ENCODE measurements around the gene SLC6A1. TPM values are rescaled to one million over a fixed set of nuclear protein-coding genes. Genes with fewer than 3 reads are reported as not detected.

SLC6A1 gene
- total RNA-seq, 1 donor = not detected

GRCh38 chr3:11006986-11007933, 14.7 kb downstream of the SLC6A1 start:
- TF ChIP-seq CTCF (IDR thresholded peaks at IDR 0.05; ENCODE audit: extremely low read depth, low read depth, low read length) = no peak
- Histone ChIP-seq H3K4me2 (ENCODE audit: insufficient read depth, low read length) (no peak overlapping the region), H3K79me2 (ENCODE audit: insufficient read depth, low read length) (no peaks in the 10 kb centered on the region), H3K4me3 (ENCODE audit: insufficient read depth, low read length) (no peak overlapping the region), H3K27ac (ENCODE audit: low read depth, low read length) (no peak overlapping the region), H3K27me3 (ENCODE audit: insufficient read depth, low read length) (peaks cover 24% of the 10 kb centered on the region), H3K9me3 (ENCODE audit: low read depth, low read length) (no peaks in the 10 kb centered on the region), H3K36me3 (ENCODE audit: insufficient read depth, low read length) (no peaks in the 10 kb centered on the region), H3K4me1 (ENCODE audit: insufficient read depth, low read length) (no peaks in the 10 kb centered on the region), H4K20me1 (ENCODE audit: insufficient read depth, low read length) (no peaks in the 10 kb centered on the region), H2AFZ (ENCODE audit: low read length) (no peak overlapping the region)
- no peak for DNase-seq (ENCODE audit: insufficient read length, low spot score, missing footprints)

- Histone ChIP-seq H3K4me3 (ENCODE audit: insufficient read depth, low read length) (no peak overlapping the region), H3K27me3 (ENCODE audit: insufficient read depth, low read length) (peaks cover 13% of the 10 kb centered on the region)
- TF ChIP-seq CTCF (IDR thresholded peaks at IDR 0.05; ENCODE audit: extremely low read depth, low read depth, low read length) = no peak
Observed at GRCh38 chr3:11009898-11010297, 17.4 kb downstream of the SLC6A1 start.

GRCh38 chr3:11010426-11011165, 18.0 kb downstream of the SLC6A1 start:
- no peak for DNase-seq (ENCODE audit: insufficient read length, low spot score, missing footprints)
- Histone ChIP-seq H4K20me1 (ENCODE audit: insufficient read depth, low read length) (no peaks in the 10 kb centered on the region), H3K4me2 (ENCODE audit: insufficient read depth, low read length) (no peak overlapping the region), H3K4me3 (ENCODE audit: insufficient read depth, low read length) (no peak overlapping the region), H3K9me3 (ENCODE audit: low read depth, low read length) (no peaks in the 10 kb centered on the region), H3K27me3 (ENCODE audit: insufficient read depth, low read length) (peaks cover 13% of the 10 kb centered on the region), H3K36me3 (ENCODE audit: insufficient read depth, low read length) (no peaks in the 10 kb centered on the region), H2AFZ (ENCODE audit: low read length) (no peak overlapping the region), H3K79me2 (ENCODE audit: insufficient read depth, low read length) (no peaks in the 10 kb centered on the region), H3K27ac (ENCODE audit: low read depth, low read length) (no peak overlapping the region), H3K4me1 (ENCODE audit: insufficient read depth, low read length) (no peaks in the 10 kb centered on the region)
- no peak for TF ChIP-seq CTCF (IDR thresholded peaks at IDR 0.05; ENCODE audit: extremely low read depth, low read depth, low read length)

More at GRCh38 chr3:11009898-11010297, 17.4 kb downstream of the SLC6A1 start:
- H2AFZ ChIP-seq (ENCODE audit: low read length) = no peak overlapping the region
- no peaks in the 10 kb centered on the region for H3K9me3 ChIP-seq (ENCODE audit: low read depth, low read length)
- H4K20me1 ChIP-seq (ENCODE audit: insufficient read depth, low read length) = no peaks in the 10 kb centered on the region
- no peaks in the 10 kb centered on the region for H3K79me2 ChIP-seq (ENCODE audit: insufficient read depth, low read length)
- no peaks in the 10 kb centered on the region for H3K4me1 ChIP-seq (ENCODE audit: insufficient read depth, low read length)
- no peaks in the 10 kb centered on the region for H3K36me3 ChIP-seq (ENCODE audit: insufficient read depth, low read length)
- no peak overlapping the region for H3K27ac ChIP-seq (ENCODE audit: low read depth, low read length)
- H3K4me2 ChIP-seq (ENCODE audit: insufficient read depth, low read length) = no peak overlapping the region
- no peak for DNase-seq (ENCODE audit: insufficient read length, low spot score, missing footprints)

GRCh38 chr3:11014253-11014652, 21.7 kb downstream of the SLC6A1 start:
- Histone ChIP-seq H3K9me3 (ENCODE audit: low read depth, low read length) (no peaks in the 10 kb centered on the region), H3K27ac (ENCODE audit: low read depth, low read length) (no peak overlapping the region), H3K4me3 (ENCODE audit: insufficient read depth, low read length) (no peak overlapping the region), H4K20me1 (ENCODE audit: insufficient read depth, low read length) (no peaks in the 10 kb centered on the region), H3K27me3 (ENCODE audit: insufficient read depth, low read length) (peaks cover 12% of the 10 kb centered on the region), H3K4me1 (ENCODE audit: insufficient read depth, low read length) (no peaks in the 10 kb centered on the region), H3K36me3 (ENCODE audit: insufficient read depth, low read length) (no peaks in the 10 kb centered on the region), H2AFZ (ENCODE audit: low read length) (no peak overlapping the region), H3K4me2 (ENCODE audit: insufficient read depth, low read length) (no peak overlapping the region), H3K79me2 (ENCODE audit: insufficient read depth, low read length) (no peaks in the 10 kb centered on the region)
- no peak for TF ChIP-seq CTCF (IDR thresholded peaks at IDR 0.05; ENCODE audit: extremely low read depth, low read depth, low read length)
- DNase-seq (ENCODE audit: insufficient read length, low spot score, missing footprints) = peak; percentile 58
